Breast epithelium (tissue), 4 donors: ENCODE measurements around the gene SLC1A7. TPM values are rescaled to one million over a fixed set of nuclear protein-coding genes. Genes with fewer than 3 reads are reported as not detected.

ENCODE experiments used
- DNase-seq, 2 donors: peaks; one replicate each; pipeline ENCODE4 v3.0.0-alpha.2; 2019; ENCODE audit warnings: low spot score in 2 of 2
- H3K27ac ChIP-seq, 2 donors: fragments of 200-600 bp; sonication (generic) in 1 of 2; one replicate each; pipeline ENCODE4 v1.5.1; 2016 to 2019; ENCODE audit warnings: mild to moderate bottlenecking in 1 of 2
- H3K27me3 ChIP-seq, 2 donors: fragments of 200-600 bp; sonication (generic) in 1 of 2; one replicate each; pipeline versions ENCODE4 v1.5.1 to v1.6.0; 2017 to 2019; ENCODE audit warnings: control low read depth in 1 of 2, mild to moderate bottlenecking in 1 of 2
- H3K36me3 ChIP-seq: fragments of 200-600 bp; one replicate; pipeline ENCODE4 v1.5.1; 2019
- H3K4me1 ChIP-seq, 2 donors: fragments of 200-600 bp; sonication (generic); one replicate each; pipeline ENCODE4 v1.5.1; 2016 to 2019; ENCODE audit warnings: control low read depth in 1 of 2
- H3K4me3 ChIP-seq, 3 donors: fragments of 200-600 bp; sonication (generic); 1 replicate in 2 of 3; 2 replicates in 1 of 3; pipeline ENCODE4 v1.5.1; 2016 to 2019; ENCODE audit warnings: mild to moderate bottlenecking in 3 of 3, moderate library complexity in 2 of 3
- H3K9me3 ChIP-seq, 2 donors: fragments of 200-600 bp; sonication (generic) in 1 of 2; one replicate each; pipeline ENCODE4 v1.5.1; 2016 to 2019; ENCODE audit warnings: control low read depth in 1 of 2
- CTCF ChIP-seq, 3 donors: fragments of 450-650 bp; IDR thresholded peaks; one replicate each; pipeline ENCODE4 v1.5.1; 2016 to 2017; ENCODE audit warnings: antibody characterized with exemption in 3 of 3, mild to moderate bottlenecking in 3 of 3, moderate library complexity in 3 of 3
- POLR2A ChIP-seq: fragments of 450-650 bp; IDR thresholded peaks from one replicate; pipeline ENCODE4 v1.6.1; 2016; ENCODE audit warnings: antibody characterized with exemption, mild to moderate bottlenecking, moderate library complexity
- POLR2AphosphoS5 ChIP-seq, 3 donors: sonication (generic); formaldehyde crosslinking; IDR thresholded peaks; one replicate each; pipeline ENCODE4 v1.6.1; 2017; ENCODE audit warnings: antibody characterized with exemption in 3 of 3
- intact Hi-C: fragments of 100-400 bp; cut with DNase I; formaldehyde crosslinking; loops from one replicate; pipeline ENCODE4 v1.15.1; 2023; ENCODE audit warnings: low total_unique reads
- total RNA-seq, 3 donors: library from RNA; depleted of rRNA; stranded (reverse); fragments of >200 nt; gene quantifications; one replicate each; pipeline ENCODE4 v1.1.0, GENCODE V29; 2016

Gene SLC1A7
- total RNA-seq, 3 donors from 2014 or later = 0.16 TPM; not detected in 2

- no peak overlapping the region for H3K27ac ChIP-seq
- no peaks in the 10 kb centered on the region for H3K9me3 ChIP-seq
- DNase-seq = no peak
- H3K4me3 ChIP-seq = no peak overlapping the region
- no peaks in the 10 kb centered on the region for H3K4me1 ChIP-seq
- intact Hi-C loops = no loop called here
- no peaks in the 10 kb centered on the region for H3K36me3 ChIP-seq
- no peaks in the 10 kb centered on the region for H3K27me3 ChIP-seq
- TF ChIP-seq POLR2A = no peak
- TF ChIP-seq POLR2AphosphoS5 (IDR thresholded peaks at IDR 0.05) = no peak
- no peak for TF ChIP-seq CTCF (IDR thresholded peaks at IDR 0.05)
Measured at GRCh38 chr1:53094533-53094919, 47.9 kb downstream of the SLC1A7 start.

- Histone ChIP-seq H3K4me3 (no peak overlapping the region), H3K27me3 (no peaks in the 10 kb centered on the region), H3K4me1 (no peaks in the 10 kb centered on the region), H3K27ac (no peak overlapping the region), H3K36me3 (no peaks in the 10 kb centered on the region), H3K9me3 (no peaks in the 10 kb centered on the region)
- intact Hi-C loops = no loop called here
- no peak for DNase-seq
- TF ChIP-seq POLR2AphosphoS5 (IDR thresholded peaks at IDR 0.05) (no peak), POLR2A (no peak), CTCF (IDR thresholded peaks at IDR 0.05) (no peak)
Measured at GRCh38 chr1:53093778-53094532, 48.5 kb downstream of the SLC1A7 start.

- TF ChIP-seq CTCF (IDR thresholded peaks at IDR 0.05) (no peak), POLR2AphosphoS5 (IDR thresholded peaks at IDR 0.05) (no peak), POLR2A (no peak)
- no peaks in the 10 kb centered on the region for H3K4me1 ChIP-seq
- intact Hi-C loops = no loop called here
- H3K27me3 ChIP-seq = no peaks in the 10 kb centered on the region
- no peak for DNase-seq
- H3K27ac ChIP-seq = no peak overlapping the region
- H3K36me3 ChIP-seq = no peaks in the 10 kb centered on the region
- H3K9me3 ChIP-seq = no peaks in the 10 kb centered on the region
- H3K4me3 ChIP-seq = no peak overlapping the region
Measured at GRCh38 chr1:53093451-53093754, 49.0 kb downstream of the SLC1A7 start.

- no peak overlapping the region for H3K27ac ChIP-seq
- no peaks in the 10 kb centered on the region for H3K27me3 ChIP-seq
- H3K4me3 ChIP-seq = no peak overlapping the region
- no peak for DNase-seq
- intact Hi-C loops = no loop called here
- H3K36me3 ChIP-seq = no peaks in the 10 kb centered on the region
- no peak for TF ChIP-seq CTCF (IDR thresholded peaks at IDR 0.05)
- no peak for TF ChIP-seq POLR2A
- TF ChIP-seq POLR2AphosphoS5 (IDR thresholded peaks at IDR 0.05) = no peak
- no peaks in the 10 kb centered on the region for H3K9me3 ChIP-seq
- no peaks in the 10 kb centered on the region for H3K4me1 ChIP-seq
Measured at GRCh38 chr1:53092659-53093450, 49.6 kb downstream of the SLC1A7 start.
